Stimulated activated CD4-positive, alpha-beta T cell treated with anti-CD3 and anti-CD28 coated beads, Interleukin-2, amount 100 ng/mL, for 24 hours (primary cell): Measurements from ENCODE around the gene CELSR1.
"Not testable (repeated sequence)": the region's sequence is repeated elsewhere in the genome, so short reads cannot be mapped to it uniquely, and the experiment has no call there.

Experiments
- DNase-seq, 2 donors: peaks; one replicate each; pipeline ENCODE4 v3.0.0-alpha.2; 2020

Gene CELSR1

GRCh38 chr22:46533070-46533833, 4.2 kb downstream of the CELSR1 start:
- DNase-seq = no peak

DNA sequence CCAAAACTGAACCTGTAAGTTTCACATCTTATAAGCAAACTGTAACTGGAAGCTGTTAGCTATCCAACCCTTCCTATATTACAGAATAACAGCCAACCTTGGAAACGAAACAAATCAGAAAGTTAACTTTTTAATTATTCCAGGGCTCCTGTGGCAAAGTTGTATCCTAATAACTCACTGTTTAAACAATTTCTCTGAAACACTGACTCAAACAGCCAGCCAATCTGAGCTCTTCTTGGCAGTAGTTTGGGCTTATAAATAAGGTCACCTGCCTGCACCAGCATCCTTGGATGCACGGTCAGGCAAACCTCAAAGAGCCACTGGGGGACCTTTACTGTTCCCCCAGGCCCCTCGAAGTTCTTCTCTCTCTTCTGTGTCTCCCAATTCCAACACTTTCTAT, 5.0 kb downstream of the CELSR1 start:
- no peak for DNase-seq

GRCh38 chr22:46531581-46532175, 5.7 kb downstream of the CELSR1 start:
- no peak for DNase-seq

DNA sequence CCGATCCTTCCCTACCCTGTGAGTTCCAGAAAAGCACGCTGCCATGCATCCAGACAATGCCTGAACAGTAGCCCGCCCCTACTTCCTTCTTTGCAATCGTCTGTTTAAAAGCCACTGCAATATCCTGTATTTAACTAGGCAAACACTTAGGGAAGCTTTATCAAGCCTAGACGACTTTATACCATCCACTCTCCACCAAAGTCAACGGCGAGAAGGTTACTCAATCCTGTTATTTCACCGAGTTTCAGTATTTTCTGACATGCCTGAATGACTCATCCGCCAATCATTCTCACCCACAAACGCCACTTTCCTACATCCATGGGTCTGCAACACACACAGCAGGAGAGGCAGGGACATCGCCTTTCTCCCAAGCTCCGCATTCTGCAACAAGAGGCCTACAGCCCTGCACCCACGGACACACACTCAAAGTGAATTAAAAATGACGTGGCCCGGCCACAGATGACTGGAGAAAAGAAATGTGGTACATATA, 9.3 kb downstream of the CELSR1 start:
- no peak for DNase-seq

GRCh38 chr22:46526244-46526839, 11.1 kb downstream of the CELSR1 start:
- DNase-seq = no peak

GRCh38 chr22:46525389-46526243, 11.8 kb downstream of the CELSR1 start:
- no peak for DNase-seq

DNA sequence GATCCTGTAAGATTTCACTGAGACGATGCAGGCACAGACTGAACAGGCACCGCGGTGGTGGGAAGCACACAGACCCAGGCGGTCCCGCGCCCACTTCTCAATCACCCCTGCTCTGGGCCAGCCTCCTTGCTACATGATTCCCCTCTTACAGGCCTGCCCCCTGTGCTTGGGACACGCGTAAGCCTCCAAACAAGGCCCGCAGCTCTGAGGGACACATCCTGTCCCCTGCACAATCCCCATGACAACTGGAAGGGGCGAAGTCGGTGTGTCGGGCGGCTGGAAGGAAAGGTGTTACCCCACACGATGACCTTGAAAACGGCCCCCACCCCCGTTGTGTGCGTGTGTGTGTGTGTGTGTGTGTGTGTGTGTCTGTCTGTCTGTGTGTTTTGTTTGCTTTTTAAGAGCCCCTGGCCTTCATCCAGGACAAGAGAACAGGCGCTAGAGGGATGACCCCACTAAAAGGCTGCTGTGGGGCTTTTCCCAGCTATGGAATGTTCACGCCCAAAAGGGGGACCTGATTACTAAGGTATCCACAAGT, 13.1 kb downstream of the CELSR1 start:
- no peak for DNase-seq

GRCh38 chr22:46522797-46523196, 14.6 kb downstream of the CELSR1 start:
- DNase-seq = no peak

DNA sequence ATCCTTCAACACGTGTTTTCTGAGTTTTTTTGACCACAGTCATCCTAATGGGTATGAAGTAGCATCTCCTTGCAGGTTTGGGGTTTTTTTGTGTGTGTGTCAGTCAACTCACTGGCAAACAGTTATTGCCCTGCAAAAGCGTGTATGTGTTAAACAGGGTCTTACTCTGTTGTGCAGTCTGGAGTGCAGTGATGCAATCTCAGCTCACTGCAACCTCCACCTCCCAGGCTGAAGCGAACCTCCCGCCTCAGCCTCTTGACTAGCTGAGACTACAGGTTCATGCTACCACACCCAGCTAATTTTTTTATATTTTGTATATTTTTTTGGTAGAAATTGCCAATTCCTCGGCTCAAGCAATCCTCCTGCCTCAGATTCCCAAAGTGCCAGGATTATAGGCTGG, 15.4 kb downstream of the CELSR1 start:
- DNase-seq = no peak

- no peak for DNase-seq
Observed at GRCh38 chr22:46520880-46521279, 16.5 kb downstream of the CELSR1 start.

DNA sequence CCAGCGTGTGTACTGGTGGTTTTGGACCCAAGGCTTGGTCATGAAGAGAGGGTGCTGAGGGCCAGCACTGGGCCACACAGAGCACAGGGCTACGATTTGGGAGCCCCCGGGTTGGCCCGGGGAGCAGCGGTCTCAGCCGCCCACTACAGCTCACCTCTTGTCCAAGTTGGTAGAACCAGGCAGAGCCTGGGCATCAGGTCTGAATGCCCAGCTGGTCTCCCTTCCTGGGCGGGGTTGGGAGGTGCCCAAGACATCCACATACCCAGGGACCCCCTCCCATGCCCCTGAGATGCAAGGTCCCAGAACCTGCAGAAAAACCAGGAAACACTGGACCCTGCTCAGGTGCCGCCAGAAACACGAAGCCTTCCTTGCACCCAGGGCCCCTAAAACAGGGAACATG, 18.0 kb downstream of the CELSR1 start:
- DNase-seq = no peak

- DNase-seq = no peak
Observed at GRCh38 chr22:46518542-46519325, 18.7 kb downstream of the CELSR1 start.

DNA sequence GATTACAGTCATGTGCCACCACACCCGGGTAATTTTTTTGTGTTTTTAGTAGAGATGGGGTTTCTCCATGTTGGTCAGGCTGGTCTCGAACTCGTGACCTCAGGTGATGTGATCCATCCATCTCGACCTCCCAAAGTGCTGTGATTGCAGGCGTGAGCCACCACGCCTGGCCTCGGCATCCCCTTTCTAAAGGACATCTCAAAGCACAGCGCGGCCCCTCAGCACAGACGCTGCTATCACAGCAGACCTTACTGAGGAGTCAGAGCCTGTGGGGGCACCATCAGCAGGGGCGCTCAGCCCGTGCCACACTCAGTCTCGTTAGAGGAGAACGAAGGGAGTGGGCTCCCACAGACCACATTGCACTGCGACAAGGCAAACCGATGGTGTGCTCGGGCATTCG, 19.4 kb downstream of the CELSR1 start:
- DNase-seq = no peak

DNA sequence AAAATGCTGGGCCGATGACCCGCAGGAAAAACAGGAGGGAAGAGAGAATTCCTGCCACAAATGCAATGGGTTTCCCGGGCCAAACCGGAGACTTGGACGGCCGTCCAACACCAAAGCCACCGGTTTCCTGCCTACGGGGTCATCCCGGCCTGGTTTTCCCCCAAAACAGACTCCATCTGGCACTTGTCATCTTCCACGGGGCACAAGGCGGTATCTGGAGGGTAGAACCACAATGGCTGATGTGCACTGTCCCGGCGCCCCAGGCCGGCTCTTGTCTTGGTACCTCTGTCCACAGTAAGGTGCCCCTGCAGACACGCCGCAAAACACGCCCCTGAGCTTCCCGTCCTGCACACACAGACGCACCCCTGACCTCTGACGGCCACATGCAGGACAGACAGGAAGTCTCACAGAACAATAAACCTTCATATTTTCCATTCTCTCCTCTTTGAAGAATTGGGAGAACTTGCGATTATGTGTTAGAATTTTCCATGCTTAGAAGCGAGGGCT, 20.1 kb downstream of the CELSR1 start:
- no peak for DNase-seq

- no peak for DNase-seq
Observed at GRCh38 chr22:46516638-46517037, 20.8 kb downstream of the CELSR1 start.

GRCh38 chr22:46516112-46516487, 21.3 kb downstream of the CELSR1 start:
- not testable (repeated sequence) for DNase-seq

DNA sequence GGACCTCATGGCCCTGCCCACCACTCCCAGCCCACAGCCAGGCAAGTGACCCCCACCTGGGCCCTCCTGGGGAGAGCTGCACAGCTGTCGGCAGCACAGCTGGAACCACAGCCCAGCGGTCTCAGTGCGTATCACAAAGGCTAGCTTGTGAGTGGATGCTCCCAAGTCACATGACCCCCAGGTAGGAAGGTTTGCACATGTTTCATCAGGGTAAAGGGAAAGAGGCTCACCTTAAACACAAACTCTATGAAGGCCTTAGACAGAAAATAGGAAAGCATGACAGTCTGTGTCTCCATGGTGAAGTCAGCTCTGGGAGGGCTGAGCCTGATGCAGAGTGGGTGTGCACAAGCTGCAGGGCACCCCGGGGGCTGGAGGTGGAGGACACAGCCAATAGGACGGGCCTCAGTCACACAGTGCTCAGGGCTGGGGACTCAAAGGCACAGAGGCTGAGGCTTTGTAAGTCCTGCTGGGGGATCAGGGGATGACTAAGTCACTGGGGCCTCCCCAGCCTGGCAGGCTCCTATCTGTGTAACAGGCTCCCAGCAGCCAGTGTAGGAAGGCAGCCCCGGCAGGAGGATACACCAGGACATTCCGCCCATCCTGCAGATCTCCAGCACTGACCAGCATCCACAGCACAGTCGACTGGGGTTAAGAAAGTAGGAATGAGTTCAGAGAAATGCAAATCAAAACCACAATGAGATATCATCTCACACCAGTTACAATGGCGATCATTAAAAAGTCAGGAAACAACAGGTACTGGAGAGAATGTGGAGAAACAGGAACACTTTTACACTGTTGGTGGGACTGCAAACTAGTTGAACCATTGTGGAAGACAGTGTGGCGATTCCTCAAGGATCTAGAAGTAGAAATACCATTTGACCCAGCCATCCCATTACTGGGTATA, 22.0 kb downstream of the CELSR1 start:
- DNase-seq = no peak

- no peak for DNase-seq
Observed at GRCh38 chr22:46514592-46515207, 22.7 kb downstream of the CELSR1 start.

GRCh38 chr22:46513908-46514550, 23.4 kb downstream of the CELSR1 start:
- no peak for DNase-seq

DNA sequence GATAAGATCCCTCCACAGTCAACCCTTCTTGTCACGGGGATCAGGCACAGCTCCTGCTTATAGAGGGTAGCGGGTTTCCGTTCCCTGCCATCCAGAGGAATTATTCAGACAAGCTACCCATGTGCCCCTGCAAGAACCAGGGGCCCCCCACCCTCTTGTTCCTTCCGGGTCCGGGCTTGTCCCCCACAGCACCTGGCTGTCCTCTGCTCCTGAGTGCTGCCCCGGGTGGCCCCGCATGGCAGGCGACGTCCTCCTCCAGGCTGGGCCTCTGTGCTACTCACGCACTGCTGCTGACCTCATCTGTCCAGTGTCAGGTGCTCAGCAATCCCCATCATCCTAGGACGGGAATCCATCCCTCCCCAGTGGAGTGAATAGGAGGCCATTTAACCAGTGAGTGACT, 24.7 kb downstream of the CELSR1 start:
- no peak for DNase-seq
